NCI-H526 (cell line): Measurements from ENCODE around the gene DOK5.
"Not testable (repeated sequence)": the region's sequence is repeated elsewhere in the genome, so short reads cannot be mapped to it uniquely, and the experiment has no call there.

Experiments used
- DNase-seq, 2 experiments: peaks; one replicate each; lab custom pipeline; 2025; lab: John Stamatoyannopoulos, UW

Gene DOK5

GRCh38 chr20:54475334-54476168, at the start of gene DOK5:
Gene DOK5, plus strand, starts transcription at chr20:54475593. Its CDS starts 354 bp downstream, at chr20:54475947.
- peak in 1 of 2 experiments; percentile 52 for DNase-seq

- no peak for DNase-seq
These were observed 46.0 kb upstream of the DOK5 start for GRCh38 chr20:54429364-54429763.

- DNase-seq = no peak
These were observed 44.0 kb upstream of the DOK5 start for GRCh38 chr20:54431156-54431944.

- no peak for DNase-seq
These were observed 42.4 kb upstream of the DOK5 start for GRCh38 chr20:54432966-54433365.

GRCh38 chr20:54433636-54434035, 41.8 kb upstream of the DOK5 start:
- DNase-seq = no peak

GRCh38 chr20:54434196-54434595, 41.2 kb upstream of the DOK5 start:
- DNase-seq = no peak

GRCh38 chr20:54435015-54435414, 40.4 kb upstream of the DOK5 start:
- peak; percentile 34 to 56 for DNase-seq

- not testable (repeated sequence) for DNase-seq
These were observed 39.0 kb upstream of the DOK5 start for GRCh38 chr20:54436410-54436809.

- no peak for DNase-seq
These were observed 37.2 kb upstream of the DOK5 start for GRCh38 chr20:54438166-54438565.

GRCh38 chr20:54450207-54450606, 25.2 kb upstream of the DOK5 start:
- DNase-seq = no peak

GRCh38 chr20:54451171-54451570, 24.2 kb upstream of the DOK5 start:
- no peak for DNase-seq

GRCh38 chr20:54452277-54452676, 23.1 kb upstream of the DOK5 start:
- no peak for DNase-seq

- DNase-seq = no peak
These were observed 20.4 kb upstream of the DOK5 start for GRCh38 chr20:54454982-54455381.

- no peak for DNase-seq
These were observed 19.0 kb upstream of the DOK5 start for GRCh38 chr20:54456423-54456822.

- no peak for DNase-seq
These were observed 18.4 kb upstream of the DOK5 start for GRCh38 chr20:54456961-54457360.

GRCh38 chr20:54458219-54458618, 17.2 kb upstream of the DOK5 start:
- DNase-seq = no peak

GRCh38 chr20:54459279-54459678, 16.1 kb upstream of the DOK5 start:
- DNase-seq = no peak

- no peak for DNase-seq
These were observed 11.4 kb upstream of the DOK5 start for GRCh38 chr20:54464003-54464402.

- DNase-seq = no peak
These were observed 9.3 kb upstream of the DOK5 start for GRCh38 chr20:54466127-54466526.

GRCh38 chr20:54467622-54468021, 7.8 kb upstream of the DOK5 start:
- no peak for DNase-seq

- DNase-seq = no peak
These were observed 7.3 kb upstream of the DOK5 start for GRCh38 chr20:54468082-54468481.

GRCh38 chr20:54469293-54469692, 6.1 kb upstream of the DOK5 start:
- peak in 1 of 2 experiments; percentile 4 for DNase-seq

- DNase-seq = no peak
These were observed 5.4 kb upstream of the DOK5 start for GRCh38 chr20:54469952-54470351.
